A673 (cell line): ENCODE results near the gene TCF25.

Source experiments
- CTCF ChIP-seq: fragments of 300-800, 200-600 bp; sonication (generic); conservative IDR thresholded peaks from 2 replicates; pipeline ENCODE4 v1.5.1; 2017; ENCODE audit warnings: low read depth, mild to moderate bottlenecking, antibody characterized with exemption, low read length, moderate library complexity, mixed read lengths
- EZH2 ChIP-seq: fragments of 200-600 bp; sonication (generic); IDR thresholded peaks from 2 replicates; pipeline ENCODE4 v1.6.1; 2017; ENCODE audit warnings: borderline replicate concordance, low read depth, mild to moderate bottlenecking, mixed read lengths, antibody characterized with exemption, low read length; ENCODE audit not compliant: poor library complexity, severe bottlenecking

- TF ChIP-seq CTCF = no peak
- TF ChIP-seq EZH2 = no peak
These were observed 28.0 kb upstream of the TCF25 start for GRCh38 chr16:89845417-89845816.
